Kasumi-1 (cell line): ENCODE data around the gene PAX8.
"Not testable (repeated sequence)": the region's sequence is repeated elsewhere in the genome, so short reads cannot be mapped to it uniquely, and the experiment has no call there.

Experiments
- DNase-seq, 2 experiments: peaks; one replicate each; lab custom pipeline; 2025; lab: John Stamatoyannopoulos, UW

PAX8 gene

DNA sequence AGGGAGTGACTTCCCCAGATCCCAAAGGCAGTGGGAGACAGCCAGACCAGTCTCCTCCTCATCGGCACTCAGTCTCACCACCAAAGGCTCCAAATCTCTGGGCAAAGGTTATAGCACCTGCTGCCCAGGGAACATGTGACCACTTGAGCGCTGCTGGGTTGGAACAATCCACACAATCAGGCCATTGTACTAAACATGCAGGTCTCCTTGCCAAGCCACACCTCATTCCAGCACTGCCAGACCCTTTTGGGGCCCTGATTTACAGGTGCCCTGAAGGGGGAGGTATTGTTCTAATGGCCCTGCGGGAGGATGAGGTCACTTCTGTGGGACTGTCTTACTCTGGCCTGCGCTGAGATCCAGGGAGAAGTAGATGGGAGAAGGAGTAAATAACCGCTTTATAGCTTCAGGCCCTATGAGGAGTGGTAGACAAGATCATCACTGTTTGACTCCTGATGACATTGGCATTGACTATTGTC, 10.0 kb upstream of the PAX8 start:
- DNase-seq = not testable (repeated sequence)

DNA sequence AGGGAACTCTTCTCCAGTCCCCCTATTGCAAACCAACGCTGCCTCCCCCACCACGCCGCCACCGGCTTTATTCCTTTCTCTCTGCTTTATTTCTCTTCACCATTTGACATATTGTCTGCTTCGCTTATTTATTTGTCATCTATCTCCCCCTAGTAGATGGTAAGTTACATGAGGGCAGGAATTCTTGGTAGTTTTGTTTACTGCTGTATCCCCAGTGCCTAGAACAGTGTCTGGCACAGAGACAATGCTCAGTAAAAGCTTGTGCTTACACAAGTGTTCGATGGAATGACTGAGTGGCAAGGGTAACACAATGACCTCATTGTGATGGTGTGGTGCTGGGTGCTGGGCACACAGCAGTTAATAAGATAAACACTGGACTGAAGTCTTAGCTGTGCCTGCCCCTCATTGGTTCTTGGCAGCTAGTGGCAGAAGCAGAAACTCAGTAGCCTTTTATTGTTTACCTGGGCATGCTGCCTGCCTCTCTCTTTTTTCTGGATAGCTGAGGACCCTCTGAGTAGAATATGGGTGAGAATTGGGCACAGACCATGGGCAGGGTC, 9.5 kb upstream of the PAX8 start:
- DNase-seq = not testable (repeated sequence)

DNA sequence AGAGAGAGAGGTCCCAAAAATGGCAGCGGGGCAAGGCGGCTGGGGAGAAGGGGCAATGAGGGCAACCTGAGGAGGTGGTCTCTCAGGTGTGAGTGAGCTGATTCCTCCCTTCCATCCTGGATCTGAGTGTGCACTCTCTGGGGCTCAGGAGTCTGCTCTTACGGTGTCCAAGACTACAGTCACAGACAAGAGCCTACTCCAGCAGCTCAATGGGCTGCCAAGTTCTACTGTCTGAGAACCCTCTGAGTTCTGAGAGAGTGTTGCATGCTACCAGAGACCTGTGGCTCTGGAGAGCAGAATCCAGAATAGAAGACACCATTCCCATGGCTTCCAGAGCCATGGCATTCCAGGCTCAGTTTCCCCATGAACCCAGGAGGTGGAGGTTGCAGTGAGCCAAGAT, 7.1 kb upstream of the PAX8 start:
- no peak for DNase-seq

DNA sequence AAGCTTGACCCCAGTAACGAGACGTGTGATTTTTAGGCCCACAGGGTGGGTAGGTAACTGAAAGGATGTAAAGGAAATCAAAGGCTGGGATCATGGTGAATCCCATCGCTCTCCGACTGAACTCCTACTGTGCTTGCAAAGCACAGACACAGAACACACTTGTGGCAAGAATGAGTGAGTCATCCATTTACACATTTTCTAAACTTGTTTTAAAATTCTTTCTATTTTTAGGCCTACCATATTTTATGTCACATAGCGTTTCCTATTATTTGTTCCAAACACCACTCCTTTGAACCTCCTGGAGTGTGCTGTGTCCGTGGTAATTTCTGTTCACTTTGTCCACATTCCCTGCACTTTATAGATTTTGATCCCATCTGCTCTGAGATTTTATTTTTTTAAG, 6.3 kb upstream of the PAX8 start:
- not testable (repeated sequence) for DNase-seq

DNA sequence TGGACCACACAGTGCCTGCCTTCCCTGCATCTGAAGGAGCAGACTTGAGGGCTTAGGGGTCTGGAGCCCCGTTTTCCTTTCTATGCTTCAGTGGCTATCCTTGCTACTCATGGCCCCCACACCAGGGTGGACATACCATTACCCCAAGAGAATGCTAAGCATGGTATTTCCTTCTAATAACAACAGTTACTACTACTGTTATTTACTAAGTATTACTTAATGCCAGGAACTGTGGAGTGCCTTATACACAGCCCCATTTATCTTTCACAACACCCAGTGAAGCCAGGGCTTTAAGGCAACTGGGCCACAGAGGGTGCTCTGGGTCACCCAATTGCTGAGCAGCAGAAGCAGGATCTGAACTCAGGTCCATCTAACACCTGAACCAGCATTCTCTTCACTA, 5.8 kb upstream of the PAX8 start:
- no peak for DNase-seq

DNA sequence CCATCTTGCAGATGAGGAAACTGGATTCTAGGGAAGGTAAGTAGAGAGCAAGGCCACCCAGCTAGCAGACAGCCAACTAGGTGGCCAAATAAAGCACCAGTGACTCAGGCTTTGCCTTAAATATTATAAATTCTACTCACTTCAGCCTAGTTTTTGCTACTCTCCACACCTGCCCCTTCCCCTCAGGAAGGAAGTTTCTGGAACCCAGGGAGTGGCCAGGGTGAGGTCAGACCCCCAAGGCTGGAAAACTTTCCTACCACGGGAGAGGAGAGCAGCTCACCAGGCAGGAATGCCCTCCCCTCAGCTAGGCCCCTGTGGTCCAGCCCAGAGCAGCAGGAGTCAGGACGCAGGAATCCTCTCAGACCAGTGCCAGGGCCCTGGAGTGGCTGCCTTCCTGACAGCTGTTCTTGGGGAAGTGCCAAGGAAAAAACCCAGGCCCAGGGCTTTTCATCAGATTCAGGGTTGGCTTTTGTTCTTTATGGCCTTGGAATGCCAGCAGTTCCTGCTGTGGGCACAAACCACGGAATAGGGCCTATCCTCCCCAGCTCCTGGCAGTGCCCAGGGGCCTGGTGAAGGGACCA, 5.1 kb upstream of the PAX8 start:
- DNase-seq = no peak

DNA sequence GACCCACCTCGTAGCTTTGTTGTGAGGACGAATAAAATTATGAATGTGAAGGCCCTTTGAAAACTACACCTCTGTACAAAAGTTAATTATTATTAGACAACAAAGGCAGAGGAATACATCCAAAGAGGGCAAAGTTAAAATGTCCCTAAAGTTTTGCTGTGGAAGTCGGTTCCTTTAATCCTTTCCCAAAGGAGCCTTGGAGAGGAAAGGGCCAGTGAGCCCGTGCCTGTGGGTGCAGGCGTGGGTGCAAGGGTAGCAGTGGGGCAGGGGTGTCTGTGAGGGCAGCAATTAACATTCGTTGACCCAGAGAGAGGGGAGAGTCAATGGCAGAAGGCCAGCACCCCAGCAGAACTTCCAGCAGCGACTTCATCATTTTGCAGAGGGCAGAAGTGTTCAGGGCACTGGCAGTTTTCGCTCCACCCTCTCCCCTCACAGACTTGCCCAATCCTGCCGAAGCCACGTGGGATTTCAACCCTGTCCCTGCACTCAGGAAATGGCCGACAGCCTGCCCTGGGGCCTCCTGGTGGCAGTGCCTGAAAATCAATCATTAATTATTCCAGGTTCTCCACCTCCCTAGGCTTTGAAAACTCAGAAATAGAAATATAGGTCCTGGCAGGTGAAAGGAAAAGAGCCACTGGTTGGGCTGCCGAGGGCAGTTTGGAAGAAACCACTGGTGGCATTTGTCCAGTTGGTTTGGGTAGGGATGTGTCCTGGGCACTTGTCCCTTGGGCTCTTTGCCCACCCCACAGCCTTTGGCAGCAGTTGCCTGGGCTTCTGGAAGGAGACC, 4.2 kb upstream of the PAX8 start:
- peak; percentile 15 to 36 for DNase-seq

DNA sequence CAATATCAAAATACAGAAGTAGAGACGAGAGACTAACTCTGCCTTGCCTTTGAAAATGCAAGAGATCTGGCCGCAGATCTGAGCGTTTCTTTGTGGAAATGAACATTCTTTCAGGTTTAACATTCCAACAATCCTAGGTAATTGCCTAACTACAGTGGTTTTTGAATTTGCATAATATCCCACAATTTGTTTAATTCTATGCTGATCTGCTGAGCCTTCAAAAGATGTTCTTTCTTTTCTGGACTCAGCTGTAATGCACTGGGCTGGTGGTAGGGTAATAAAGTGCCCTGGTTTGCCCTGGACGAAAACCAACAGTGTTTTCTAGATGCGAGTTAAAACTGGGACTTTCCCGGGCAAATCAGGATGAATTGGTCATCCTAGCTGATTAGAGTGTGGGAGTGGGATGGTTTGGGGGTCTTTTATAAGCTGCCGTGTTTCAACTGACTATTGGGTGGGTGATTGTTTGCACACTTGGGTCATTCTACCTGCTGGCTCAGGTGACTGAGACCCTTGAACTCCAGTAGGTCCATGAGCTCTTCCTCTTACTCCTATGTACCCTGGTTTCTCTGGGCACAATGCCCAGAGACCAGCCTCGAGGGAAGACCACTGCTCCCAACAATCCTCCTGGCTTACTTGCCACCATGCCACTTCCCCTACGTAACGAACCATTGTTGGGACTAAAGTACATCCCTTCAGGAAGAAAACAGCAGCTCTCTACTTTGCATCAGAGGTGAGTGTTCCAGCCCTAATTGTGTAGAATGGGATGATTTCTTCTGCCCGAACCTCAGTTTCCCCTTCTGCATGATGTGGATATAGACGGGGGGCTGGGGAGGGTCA, 3.4 kb upstream of the PAX8 start:
- no peak for DNase-seq

DNA sequence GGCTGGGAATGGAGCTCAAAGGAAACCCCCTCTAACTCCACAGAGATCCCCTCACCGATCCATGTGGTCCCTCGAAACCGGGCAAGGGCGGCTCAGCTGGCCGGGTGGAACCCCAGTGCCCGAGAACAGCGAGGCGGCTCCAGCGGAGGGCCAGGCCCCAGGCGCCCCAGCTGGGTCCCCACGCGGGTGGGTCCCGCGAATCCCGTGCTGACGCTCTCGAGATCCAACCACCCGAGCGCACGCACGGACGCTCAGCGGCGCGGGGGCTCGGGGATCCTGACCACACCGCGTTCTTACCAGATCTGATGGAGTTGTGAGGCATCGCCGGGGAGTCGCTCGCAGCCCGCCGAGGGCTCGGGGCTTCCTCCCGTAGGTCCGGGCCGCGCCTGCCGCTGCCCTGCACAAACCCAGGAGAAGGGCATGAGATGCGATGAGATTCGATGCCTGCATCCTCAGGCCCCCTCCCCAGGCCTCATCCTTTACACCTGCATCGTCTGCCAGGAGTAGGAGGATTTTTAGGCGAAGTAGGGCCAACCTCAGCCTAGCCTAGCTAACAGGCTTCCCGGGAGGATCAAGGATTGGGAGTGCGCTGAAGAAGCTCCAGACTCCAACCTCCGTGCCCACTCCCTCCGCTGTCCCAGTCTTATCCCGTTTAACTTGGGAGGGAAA, 514 bp downstream of the PAX8 start:
- no peak for DNase-seq

DNA sequence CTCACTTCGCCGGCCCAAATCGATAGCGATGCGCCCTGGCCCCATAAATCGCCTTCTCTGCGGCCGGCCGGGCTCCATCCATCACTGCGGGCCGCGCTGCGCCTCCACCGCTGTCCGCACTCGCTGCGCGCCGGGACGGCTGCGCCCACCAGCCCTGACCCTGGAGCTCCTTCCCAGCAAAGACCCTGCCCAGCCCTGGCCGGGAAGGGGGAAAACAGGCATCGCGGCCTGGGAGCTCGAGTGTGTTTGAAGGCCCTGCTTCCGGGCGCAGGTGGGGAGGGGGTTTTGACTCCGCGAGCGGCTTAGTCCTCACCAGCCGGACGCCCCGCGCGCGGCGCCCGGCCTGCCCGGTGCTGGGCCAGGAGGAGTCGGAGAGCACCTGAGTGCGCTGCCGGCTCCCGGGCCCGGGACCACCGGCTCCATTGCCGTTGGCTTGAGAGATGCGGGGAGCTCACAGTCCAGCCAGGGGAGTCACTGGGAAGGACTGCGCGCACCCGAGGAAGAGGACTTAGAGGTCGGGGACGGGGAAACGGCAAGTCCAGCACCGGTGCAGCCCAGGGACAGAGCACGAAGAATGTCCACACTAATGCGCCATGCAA, 1.1 kb downstream of the PAX8 start:
- DNase-seq = no peak

DNA sequence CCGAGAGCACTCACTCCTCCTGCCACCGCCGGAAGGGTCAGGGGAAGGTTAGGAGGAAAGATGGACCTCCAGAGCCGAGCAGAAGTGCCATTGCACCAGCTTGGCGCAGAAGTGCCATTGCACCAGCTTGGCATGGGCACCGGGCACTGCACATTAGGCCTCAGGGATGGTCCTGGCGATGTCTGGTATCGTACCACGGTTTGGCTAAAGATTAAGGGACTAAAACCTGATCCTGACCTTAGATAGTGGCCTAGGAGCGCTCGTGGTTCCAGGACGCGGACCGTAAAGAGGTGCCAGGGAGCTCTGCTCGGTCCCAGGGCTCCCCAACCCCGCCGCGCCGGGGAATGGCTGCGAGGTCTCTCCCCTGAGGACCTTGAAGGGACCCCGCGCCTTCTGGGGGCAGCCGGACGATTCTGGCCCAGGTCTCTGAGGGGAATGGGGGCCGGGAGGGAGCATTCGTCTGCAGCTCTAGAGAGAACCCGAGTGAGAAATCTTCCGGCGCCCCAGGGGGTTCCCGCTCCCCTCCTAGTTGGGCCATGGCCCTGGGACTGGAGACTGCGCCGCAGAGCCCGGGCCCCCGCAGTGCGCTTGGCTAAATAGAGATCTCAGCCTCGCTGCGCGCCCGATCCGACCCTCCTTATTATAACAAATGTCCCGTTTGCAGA, 1.8 kb downstream of the PAX8 start:
- DNase-seq = no peak

DNA sequence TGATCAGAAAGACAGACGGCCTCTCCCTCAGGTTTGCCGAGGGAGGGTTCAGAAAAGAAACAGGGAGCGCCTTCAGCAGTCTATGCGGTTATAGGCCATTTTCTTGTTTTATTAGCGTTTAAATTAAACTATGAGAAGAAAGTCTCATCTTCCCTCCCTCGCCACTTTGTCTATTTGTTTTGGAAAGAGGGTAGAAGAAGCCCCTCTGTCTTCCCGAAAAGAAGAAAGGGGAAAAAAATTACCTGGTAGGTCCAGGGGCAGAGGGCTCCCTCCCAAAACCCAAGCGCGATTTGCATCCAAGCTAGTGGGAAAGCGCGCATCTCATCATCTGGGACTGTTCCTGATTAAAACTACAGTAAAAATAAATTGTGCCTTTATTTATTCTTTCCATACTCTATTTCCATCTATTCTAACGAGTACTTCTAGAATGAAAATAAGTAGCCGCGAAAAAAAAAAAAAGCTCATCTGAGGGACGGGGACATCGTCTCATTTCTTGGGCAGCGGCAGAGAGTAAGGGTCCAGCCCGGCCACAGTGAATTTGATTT, 2.4 kb downstream of the PAX8 start:
- DNase-seq = no peak

DNA sequence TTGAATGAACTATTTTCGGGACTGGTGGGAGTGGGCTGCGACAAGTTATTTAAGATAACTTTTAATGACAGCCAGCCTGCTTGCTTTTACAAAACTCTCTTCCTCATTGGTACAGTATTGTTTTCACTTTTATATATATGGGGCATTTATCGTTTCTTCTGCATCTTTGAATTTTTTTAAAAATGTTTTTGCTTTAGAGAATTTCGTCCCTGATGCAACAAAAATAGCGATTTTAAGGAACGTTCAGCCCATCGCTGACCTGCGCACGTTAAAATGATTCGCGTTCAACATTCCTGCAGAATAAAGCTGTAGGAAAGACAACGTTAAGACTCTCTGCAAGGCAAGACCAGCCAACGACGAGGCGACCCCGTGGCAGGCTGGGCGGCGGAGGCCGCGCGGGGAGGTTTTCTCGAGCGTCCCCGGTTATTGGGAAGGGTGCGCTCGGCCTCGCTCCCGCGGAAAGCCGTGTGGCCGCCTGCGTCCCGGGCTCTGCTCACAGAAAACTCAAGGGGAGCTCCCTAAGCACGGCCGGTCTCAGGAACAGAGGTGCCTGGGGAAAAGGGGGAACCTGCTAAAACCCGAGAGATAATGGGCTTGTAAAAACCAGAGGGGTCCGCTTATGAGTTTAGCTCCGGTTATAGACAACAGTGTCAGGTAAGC, 3.0 kb downstream of the PAX8 start:
- no peak for DNase-seq

DNA sequence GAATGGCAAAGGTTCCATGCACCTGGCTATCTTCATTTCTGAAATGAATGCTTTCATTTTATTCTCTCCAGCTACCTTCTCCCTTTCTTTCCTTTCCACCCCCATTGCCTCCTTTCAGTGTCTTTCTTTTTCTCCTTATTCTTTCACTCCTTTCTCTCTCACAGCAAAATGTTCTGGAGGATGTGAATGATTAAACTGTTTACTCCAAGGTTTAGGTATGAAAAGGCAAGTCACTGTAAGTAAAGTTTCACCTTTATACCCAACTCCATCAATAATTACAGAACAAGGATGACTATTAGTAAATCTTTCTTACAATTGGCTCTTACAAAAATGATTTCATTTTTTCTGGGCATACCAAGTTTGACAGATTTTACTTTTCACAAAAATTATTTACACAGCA, 4.3 kb downstream of the PAX8 start:
- no peak for DNase-seq

DNA sequence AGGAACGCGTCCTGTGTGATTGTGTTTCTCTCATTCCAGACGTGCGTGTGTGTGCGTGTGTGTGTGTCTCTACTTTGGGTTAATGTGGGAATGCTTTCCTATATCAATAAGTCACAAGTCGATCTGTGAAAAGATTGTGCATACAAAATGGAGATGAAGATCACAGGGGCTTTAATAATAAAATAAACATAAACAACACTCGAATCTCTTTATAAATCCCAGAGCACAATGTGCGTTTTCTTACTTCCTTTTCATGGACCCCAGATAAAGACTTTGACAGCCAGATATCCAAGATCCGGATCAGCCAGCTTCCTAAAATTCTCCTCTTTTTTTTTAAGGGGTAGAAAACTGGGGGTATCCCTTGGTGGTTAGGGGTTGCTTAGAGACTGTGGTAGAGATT, 4.7 kb downstream of the PAX8 start:
- DNase-seq = no peak

DNA sequence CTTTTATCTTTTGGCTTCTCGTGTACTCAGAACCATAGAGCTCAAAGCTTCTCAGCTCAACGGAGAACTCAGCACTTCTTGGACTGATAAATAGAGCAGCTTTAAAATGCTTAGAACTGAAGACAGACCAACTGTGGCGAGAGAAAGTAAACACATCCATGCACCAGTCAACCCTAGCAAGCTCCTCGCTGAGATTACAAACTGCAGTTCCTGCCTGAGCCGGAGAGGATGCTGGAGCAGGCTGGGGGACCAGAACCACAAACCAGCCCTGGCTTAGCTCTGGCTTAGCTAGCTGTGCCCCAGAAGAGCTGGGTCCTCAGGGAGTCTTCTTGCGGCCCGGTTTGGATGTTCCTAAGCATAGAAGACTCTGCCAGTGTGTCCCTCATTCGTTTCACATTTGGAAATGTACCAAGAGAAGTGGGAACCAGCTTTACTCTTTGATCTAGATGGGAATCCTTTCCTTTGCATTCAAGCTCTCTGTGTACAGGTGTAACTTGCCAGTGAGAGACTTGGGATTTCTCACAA, 5.6 kb downstream of the PAX8 start:
- DNase-seq = peak; percentile 8 to 19

DNA sequence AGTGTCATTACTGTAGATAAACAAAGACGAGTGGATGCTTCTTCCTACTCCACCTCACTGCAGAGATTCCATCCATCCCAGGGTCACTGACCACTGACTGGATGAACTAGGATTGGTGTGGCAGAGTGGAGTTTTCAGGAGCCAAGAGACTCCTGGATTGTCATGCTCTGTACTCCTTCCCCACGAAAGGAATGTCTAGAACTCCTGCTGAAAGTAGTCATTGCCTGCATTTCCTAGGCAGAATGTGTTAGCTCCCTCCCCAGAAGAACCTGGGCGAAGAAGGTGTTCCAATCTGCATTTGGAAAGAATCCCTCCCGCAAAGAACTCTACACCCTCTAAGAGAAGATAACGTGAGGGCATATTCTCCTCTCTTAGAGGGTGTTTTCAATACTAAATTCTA, 6.2 kb downstream of the PAX8 start:
- no peak for DNase-seq

DNA sequence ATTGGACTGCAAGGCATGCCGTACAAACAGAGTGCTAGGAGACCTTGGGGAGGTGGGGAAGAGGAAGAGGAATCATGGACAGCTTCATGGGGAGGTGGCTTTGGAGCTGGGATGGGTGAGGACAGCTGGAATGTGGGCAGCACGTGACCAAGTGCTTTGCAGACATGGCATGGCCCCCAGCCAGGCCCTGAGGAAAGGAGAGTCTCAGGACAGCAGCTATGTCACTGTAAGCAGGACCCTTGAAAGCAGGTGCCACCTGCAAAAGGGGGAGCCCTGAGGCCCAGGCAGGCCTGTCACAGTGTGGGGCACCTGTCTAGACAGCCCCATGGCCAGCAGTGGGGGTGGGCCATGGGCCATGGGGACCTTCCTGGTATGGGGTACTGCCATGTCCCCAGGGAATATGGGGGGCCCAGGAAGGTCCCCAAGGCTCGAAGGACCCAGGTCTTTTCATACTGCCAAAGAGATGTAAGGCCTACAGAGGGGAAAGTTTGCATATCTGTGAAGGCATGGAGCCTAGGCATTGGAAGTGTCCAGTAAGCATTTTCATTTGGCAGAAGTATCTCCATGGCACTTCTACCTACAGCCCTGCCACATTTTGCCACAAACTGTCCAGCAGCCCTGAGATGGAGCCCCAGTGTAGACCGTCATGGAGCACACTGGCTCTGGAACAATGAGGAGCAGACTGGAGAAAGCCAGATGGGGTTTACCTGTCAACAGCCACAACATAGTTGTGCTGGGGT, 9.9 kb downstream of the PAX8 start:
- no peak for DNase-seq

DNA sequence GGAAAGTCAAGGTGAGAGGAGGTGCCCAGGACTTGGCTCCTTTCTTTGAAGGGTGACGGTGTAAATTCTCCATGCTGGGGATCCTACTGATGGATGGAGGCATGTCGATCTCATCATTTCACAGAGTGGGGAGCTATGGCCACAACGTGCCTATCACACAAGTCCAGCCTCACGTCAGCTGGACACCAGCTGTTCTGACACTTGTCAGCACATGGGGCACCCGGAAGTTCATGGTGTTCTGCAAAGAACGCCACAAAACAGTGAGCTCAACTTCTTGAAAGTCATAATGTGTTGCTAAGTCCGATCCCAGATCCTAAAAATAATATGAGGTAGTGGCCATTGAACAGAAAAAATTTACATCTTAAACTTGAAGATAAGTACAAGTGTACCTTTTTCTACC, 12.3 kb downstream of the PAX8 start:
- no peak for DNase-seq
